ENCODE measurements around the gene TIGD1. TPM values are rescaled to one million over a fixed set of nuclear protein-coding genes. Genes with fewer than 3 reads are reported as not detected.

TIGD1 gene
- total RNA-seq, 1 donor from 2014 or later = 11.2 TPM

GRCh38 chr2:232581725-232582124 lies 31.4 kb upstream of the TIGD1 start:
- Mint-ChIP-seq H3K27me3 (ENCODE audit: low read depth) (no peaks in the 10 kb centered on the region), H3K9me3 (peaks cover 11% of the 10 kb centered on the region), H3K4me1 (no peaks in the 10 kb centered on the region), H3K36me3 (peaks cover 43% of the 10 kb centered on the region), H3K27ac (no peak overlapping the region), H3K4me3 (no peak overlapping the region)
- DNase-seq (ENCODE audit: low spot score in 2 of 2, unreplicated experiment in 2 of 2) = no peak
- TF ChIP-seq CTCF (IDR thresholded peaks at IDR 0.05; ENCODE audit: unreplicated experiment) = no peak

GRCh38 chr2:232580648-232580981 lies 30.3 kb upstream of the TIGD1 start:
- Mint-ChIP-seq H3K27ac (no peak overlapping the region), H3K27me3 (ENCODE audit: low read depth) (no peaks in the 10 kb centered on the region), H3K4me1 (no peaks in the 10 kb centered on the region), H3K36me3 (peaks cover 48% of the 10 kb centered on the region), H3K9me3 (peaks cover 11% of the 10 kb centered on the region), H3K4me3 (no peak overlapping the region)
- DNase-seq (ENCODE audit: low spot score in 2 of 2, unreplicated experiment in 2 of 2) = no peak
- no peak for TF ChIP-seq CTCF (IDR thresholded peaks at IDR 0.05; ENCODE audit: unreplicated experiment)

GRCh38 chr2:232578626-232579025 lies 28.3 kb upstream of the TIGD1 start:
- Mint-ChIP-seq H3K4me1 (no peaks in the 10 kb centered on the region), H3K9me3 (no peaks in the 10 kb centered on the region), H3K36me3 (peaks cover 38% of the 10 kb centered on the region), H3K27ac (no peak overlapping the region), H3K4me3 (no peak overlapping the region), H3K27me3 (ENCODE audit: low read depth) (no peaks in the 10 kb centered on the region)
- no peak for TF ChIP-seq CTCF (IDR thresholded peaks at IDR 0.05; ENCODE audit: unreplicated experiment)
- DNase-seq (ENCODE audit: low spot score in 2 of 2, unreplicated experiment in 2 of 2) = no peak

GRCh38 chr2:232577841-232578240 lies 27.5 kb upstream of the TIGD1 start:
- Mint-ChIP-seq H3K27me3 (ENCODE audit: low read depth) (no peaks in the 10 kb centered on the region), H3K27ac (no peak overlapping the region), H3K9me3 (no peaks in the 10 kb centered on the region), H3K36me3 (peaks cover 33% of the 10 kb centered on the region), H3K4me1 (no peaks in the 10 kb centered on the region), H3K4me3 (no peak overlapping the region)
- no peak for TF ChIP-seq CTCF (IDR thresholded peaks at IDR 0.05; ENCODE audit: unreplicated experiment)
- DNase-seq (ENCODE audit: low spot score in 2 of 2, unreplicated experiment in 2 of 2) = no peak

- Mint-ChIP-seq H3K27ac (no peak overlapping the region), H3K36me3 (peaks cover 28% of the 10 kb centered on the region), H3K4me3 (no peak overlapping the region), H3K27me3 (ENCODE audit: low read depth) (no peaks in the 10 kb centered on the region), H3K4me1 (no peaks in the 10 kb centered on the region), H3K9me3 (no peaks in the 10 kb centered on the region)
- no peak for TF ChIP-seq CTCF (IDR thresholded peaks at IDR 0.05; ENCODE audit: unreplicated experiment)
- DNase-seq (ENCODE audit: low spot score in 2 of 2, unreplicated experiment in 2 of 2) = no peak
Measured at GRCh38 chr2:232576995-232577394, 26.6 kb upstream of the TIGD1 start.

- Mint-ChIP-seq H3K36me3 (peaks cover 16% of the 10 kb centered on the region), H3K4me3 (no peak overlapping the region), H3K27me3 (ENCODE audit: low read depth) (no peaks in the 10 kb centered on the region), H3K4me1 (peaks cover 5% of the 10 kb centered on the region), H3K9me3 (no peaks in the 10 kb centered on the region), H3K27ac (no peak overlapping the region)
- TF ChIP-seq CTCF (IDR thresholded peaks at IDR 0.05; ENCODE audit: unreplicated experiment) = no peak
- no peak for DNase-seq (ENCODE audit: low spot score in 2 of 2, unreplicated experiment in 2 of 2)
Measured at GRCh38 chr2:232575404-232575746, 25.0 kb upstream of the TIGD1 start.
